Measurements from ENCODE around the gene REXO4. TPM values are rescaled to one million over a fixed set of nuclear protein-coding genes. Genes with fewer than 3 reads are reported as not detected.

REXO4 gene
- total and polyA plus RNA-seq, 2 of the 4 experiments (the other 2 are of a cell fraction): 16.1 to 21.8 TPM

DNA sequence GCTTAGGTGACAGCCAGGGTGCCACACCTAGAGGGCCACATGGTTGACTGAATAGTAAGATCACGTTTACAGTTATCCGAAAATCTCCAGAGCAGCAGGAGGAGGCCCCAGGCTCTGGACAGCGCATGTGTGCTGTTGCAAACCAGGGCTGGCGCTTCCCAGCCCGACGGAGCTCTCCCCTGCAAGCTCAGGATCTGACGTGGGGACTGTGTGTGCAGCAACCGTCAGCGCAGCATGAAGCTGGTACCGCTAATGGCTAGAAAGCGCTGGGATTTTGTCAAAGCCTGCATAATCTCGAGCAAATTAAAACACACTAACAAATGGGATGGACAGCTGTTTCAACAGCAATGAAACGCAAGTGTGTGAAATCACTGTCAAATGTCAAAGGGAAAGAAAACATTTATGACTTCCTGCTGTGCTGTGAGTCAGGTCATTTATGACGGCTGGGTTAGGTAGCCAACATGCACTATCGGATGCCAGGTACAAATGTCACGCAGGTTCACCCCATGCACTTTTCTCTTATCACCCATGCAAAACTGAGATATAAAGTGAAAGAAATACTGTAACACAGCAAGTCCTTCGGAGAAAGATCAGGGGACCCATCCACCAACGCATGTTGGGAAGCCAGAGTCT is 49.4 kb downstream of the REXO4 start:
- no peak overlapping the region for H3K27ac ChIP-seq (ENCODE audit: insufficient read depth, low read length)
- H3K36me3 ChIP-seq (ENCODE audit: control insufficient read depth, insufficient read depth, low read length): peaks cover 85% of the 10 kb centered on the region
- POLR2A ChIA-PET (ENCODE audit: unreplicated experiment): no interaction called here
- H2BK20ac ChIP-seq (ENCODE audit: low read depth, low read length): no peak overlapping the region
- no peak overlapping the region for H3K18ac ChIP-seq (ENCODE audit: low read depth, low read length)
- H2BK120ac ChIP-seq (ENCODE audit: low read depth, low read length): no peak overlapping the region
- intact Hi-C loops (cut with micrococcal nuclease) (no loop called here), in situ Hi-C loops (cut with MboI; ENCODE audit: low sequenced_read_pairs) (no loop called here), dilution Hi-C loops (cut with HindIII; ENCODE audit: low sequenced_read_pairs, unreplicated experiment) (no loop called here)
- no peak overlapping the region for H3K23ac ChIP-seq (ENCODE audit: low read depth, low read length)
- no peak overlapping the region for H3K14ac ChIP-seq (replicated peaks; ENCODE audit: low read depth, low read length)
- TF ChIP-seq RAD21 (IDR thresholded peaks at IDR 0.05; ENCODE audit: low read length) (no peak), NFE2L2 (IDR thresholded peaks at IDR 0.05; ENCODE audit: low read depth, low read length) (no peak), MAFK (IDR thresholded peaks at IDR 0.05; ENCODE audit: low read depth, low read length) (no peak), BHLHE40 (IDR thresholded peaks at IDR 0.05; ENCODE audit: low read depth, low read length) (no peak), FOS (IDR thresholded peaks at IDR 0.05; ENCODE audit: low read depth, low read length) (no peak), MAZ (IDR thresholded peaks at IDR 0.05; ENCODE audit: borderline replicate concordance, low read depth, low read length) (no peak), CHD1 (IDR thresholded peaks at IDR 0.05; ENCODE audit: low read depth, low read length) (no peak), POLR2A (IDR thresholded peaks at IDR 0.05; ENCODE audit: low read depth, low read length) (no peak), RCOR1 (IDR thresholded peaks at IDR 0.05; ENCODE audit: insufficient replicate concordance, low read length) (no peak), RFX5 (IDR thresholded peaks at IDR 0.05; ENCODE audit: low read depth, low read length) (no peak), CEBPB (IDR thresholded peaks at IDR 0.05; ENCODE audit: low read depth, low read length) (no peak), SMC3 (IDR thresholded peaks at IDR 0.05; ENCODE audit: low read depth, low read length) (no peak)
- TF ChIP-seq, protein P1, sequence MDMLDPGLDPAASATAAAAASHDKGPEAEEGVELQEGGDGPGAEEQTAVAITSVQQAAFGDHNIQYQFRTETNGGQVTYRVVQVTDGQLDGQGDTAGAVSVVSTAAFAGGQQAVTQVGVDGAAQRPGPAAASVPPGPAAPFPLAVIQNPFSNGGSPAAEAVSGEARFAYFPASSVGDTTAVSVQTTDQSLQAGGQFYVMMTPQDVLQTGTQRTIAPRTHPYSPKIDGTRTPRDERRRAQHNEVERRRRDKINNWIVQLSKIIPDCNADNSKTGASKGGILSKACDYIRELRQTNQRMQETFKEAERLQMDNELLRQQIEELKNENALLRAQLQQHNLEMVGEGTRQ (IDR thresholded peaks at IDR 0.05; ENCODE audit: low read depth, low read length): no peak
- TF ChIP-seq, protein P2, sequence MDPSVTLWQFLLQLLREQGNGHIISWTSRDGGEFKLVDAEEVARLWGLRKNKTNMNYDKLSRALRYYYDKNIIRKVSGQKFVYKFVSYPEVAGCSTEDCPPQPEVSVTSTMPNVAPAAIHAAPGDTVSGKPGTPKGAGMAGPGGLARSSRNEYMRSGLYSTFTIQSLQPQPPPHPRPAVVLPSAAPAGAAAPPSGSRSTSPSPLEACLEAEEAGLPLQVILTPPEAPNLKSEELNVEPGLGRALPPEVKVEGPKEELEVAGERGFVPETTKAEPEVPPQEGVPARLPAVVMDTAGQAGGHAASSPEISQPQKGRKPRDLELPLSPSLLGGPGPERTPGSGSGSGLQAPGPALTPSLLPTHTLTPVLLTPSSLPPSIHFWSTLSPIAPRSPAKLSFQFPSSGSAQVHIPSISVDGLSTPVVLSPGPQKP (IDR thresholded peaks at IDR 0.05; ENCODE audit: borderline replicate concordance, low read depth, low read length): no peak
- TF ChIP-seq, protein P3, sequence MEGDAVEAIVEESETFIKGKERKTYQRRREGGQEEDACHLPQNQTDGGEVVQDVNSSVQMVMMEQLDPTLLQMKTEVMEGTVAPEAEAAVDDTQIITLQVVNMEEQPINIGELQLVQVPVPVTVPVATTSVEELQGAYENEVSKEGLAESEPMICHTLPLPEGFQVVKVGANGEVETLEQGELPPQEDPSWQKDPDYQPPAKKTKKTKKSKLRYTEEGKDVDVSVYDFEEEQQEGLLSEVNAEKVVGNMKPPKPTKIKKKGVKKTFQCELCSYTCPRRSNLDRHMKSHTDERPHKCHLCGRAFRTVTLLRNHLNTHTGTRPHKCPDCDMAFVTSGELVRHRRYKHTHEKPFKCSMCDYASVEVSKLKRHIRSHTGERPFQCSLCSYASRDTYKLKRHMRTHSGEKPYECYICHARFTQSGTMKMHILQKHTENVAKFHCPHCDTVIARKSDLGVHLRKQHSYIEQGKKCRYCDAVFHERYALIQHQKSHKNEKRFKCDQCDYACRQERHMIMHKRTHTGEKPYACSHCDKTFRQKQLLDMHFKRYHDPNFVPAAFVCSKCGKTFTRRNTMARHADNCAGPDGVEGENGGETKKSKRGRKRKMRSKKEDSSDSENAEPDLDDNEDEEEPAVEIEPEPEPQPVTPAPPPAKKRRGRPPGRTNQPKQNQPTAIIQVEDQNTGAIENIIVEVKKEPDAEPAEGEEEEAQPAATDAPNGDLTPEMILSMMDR (conservative IDR thresholded peaks at IDR 0.05; ENCODE audit: low read depth, low read length): no peak
- no peak overlapping the region for H2BK5ac ChIP-seq (ENCODE audit: low read depth, low read length, poor library complexity, severe bottlenecking)
- H3K4me2 ChIP-seq (ENCODE audit: low read depth, low read length): no peak overlapping the region
- DNase-seq (no peak), ATAC-seq (ENCODE audit: low read depth) (no peak)
- H4K5ac ChIP-seq (ENCODE audit: low read depth, low read length): no peak overlapping the region
- H3K9me1 ChIP-seq (ENCODE audit: insufficient read depth, low read length): peaks cover 32% of the 10 kb centered on the region
- WGBS, 2 experiments (ENCODE audit: extremely low coverage in 2 of 2, insufficient read length in 1 of 2): 93% methylated on average over 3 of the region's 18 CpGs; no CpG with 5 or more reads in 1 of the 2 experiments
- no peaks in the 10 kb centered on the region for H3K27me3 ChIP-seq (ENCODE audit: control insufficient read depth, insufficient read depth, low read length)
- H3K4ac ChIP-seq (ENCODE audit: low read depth, low read length): no peak overlapping the region
- no peak overlapping the region for H3K4me3 ChIP-seq (ENCODE audit: insufficient read depth, low read depth, low read length)
- H4K20me1 ChIP-seq (ENCODE audit: insufficient read depth, low read length): peaks cover 98% of the 10 kb centered on the region
- no peak overlapping the region for H3K56ac ChIP-seq (ENCODE audit: extremely low read depth, insufficient read depth, low read length)
- no peak overlapping the region for H3K9ac ChIP-seq (ENCODE audit: low read depth, low read length)
- peaks cover 12% of the 10 kb centered on the region for H3K4me1 ChIP-seq (ENCODE audit: control insufficient read depth, insufficient read depth, low read length)
- no peak overlapping the region for H4K8ac ChIP-seq (ENCODE audit: low read depth in 2 of 2, low read length in 2 of 2)
- H2BK15ac ChIP-seq (ENCODE audit: low read depth, low read length): no peak overlapping the region
- no peak overlapping the region for H2AK5ac ChIP-seq (ENCODE audit: low read depth, low read length)
- BruUV-seq (replicated peaks): no TSS peak
- CTCF ChIA-PET: no interaction called here
- no peak overlapping the region for H2AK9ac ChIP-seq (replicated peaks; ENCODE audit: low read depth, low read length, poor library complexity)
- H3K9me3 ChIP-seq (ENCODE audit: control insufficient read depth, insufficient read depth, low read length): no peaks in the 10 kb centered on the region
- H4K91ac ChIP-seq (ENCODE audit: insufficient read depth, low read depth, low read length): no peak overlapping the region
- peak overlapping the region; percentile 48 for H2AFZ ChIP-seq (replicated peaks; ENCODE audit: low read length, poor library complexity)
- H3K79me1 ChIP-seq (ENCODE audit: low read depth in 1 of 2, low read length in 2 of 2): peaks cover 27 to 77% of the 10 kb centered on the region in 2 experiments
